ENCODE measurements around the gene CTU2.

Gene CTU2

DNA sequence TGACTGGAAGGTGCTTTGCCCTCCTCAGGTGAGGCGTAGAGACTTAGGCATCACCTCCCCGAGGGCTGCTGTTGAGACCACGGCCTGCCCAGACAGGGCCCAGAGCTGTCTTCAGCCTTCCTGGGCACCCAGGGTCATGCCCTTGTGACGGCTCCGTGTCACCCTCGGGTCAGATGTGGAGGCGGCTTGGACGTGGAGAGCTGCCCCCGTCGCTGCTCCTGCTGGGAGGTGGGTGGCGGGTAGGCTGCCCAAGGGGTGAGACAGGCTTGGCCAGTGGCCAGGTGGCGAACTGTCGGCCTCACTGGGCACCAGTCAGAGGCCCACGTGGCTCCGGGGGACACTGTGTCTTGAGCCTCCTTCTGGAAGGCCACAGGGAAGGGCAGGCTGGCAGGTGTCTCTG lies 11.1 kb upstream of the CTU2 start:
- Histone ChIP-seq H4K20me1 (ENCODE audit: control insufficient read depth, insufficient read depth, low read depth, low read length) (no peaks in the 10 kb centered on the region), H3K9me3 (ENCODE audit: control insufficient read depth, insufficient read depth, low read length) (no peaks in the 10 kb centered on the region), H3K79me2 (ENCODE audit: control insufficient read depth, low read length) (peaks cover 3% of the 10 kb centered on the region), H3K4me1 (ENCODE audit: control insufficient read depth, low read length) (peaks cover 13% of the 10 kb centered on the region), H3K27me3 (ENCODE audit: control insufficient read depth, low read length) (no peaks in the 10 kb centered on the region), H3K27ac (ENCODE audit: low read depth, low read length) (no peak overlapping the region), H3K36me3 (ENCODE audit: control insufficient read depth, low read length) (peaks cover 34% of the 10 kb centered on the region), H3F3A (ENCODE audit: control insufficient read depth, insufficient read depth) (no peaks in the 10 kb centered on the region), H3K4me3 (ENCODE audit: low read length) (no peak overlapping the region), H3K4me2 (ENCODE audit: low read length) (no peak overlapping the region), H3K9me2 (replicated peaks; ENCODE audit: control insufficient read depth, low read length) (no peaks in the 10 kb centered on the region)
- TF ChIP-seq EZH2phosphoT487 (IDR thresholded peaks at IDR 0.05; ENCODE audit: borderline replicate concordance, low read length), result no peak
- TF ChIP-seq, protein P1, sequence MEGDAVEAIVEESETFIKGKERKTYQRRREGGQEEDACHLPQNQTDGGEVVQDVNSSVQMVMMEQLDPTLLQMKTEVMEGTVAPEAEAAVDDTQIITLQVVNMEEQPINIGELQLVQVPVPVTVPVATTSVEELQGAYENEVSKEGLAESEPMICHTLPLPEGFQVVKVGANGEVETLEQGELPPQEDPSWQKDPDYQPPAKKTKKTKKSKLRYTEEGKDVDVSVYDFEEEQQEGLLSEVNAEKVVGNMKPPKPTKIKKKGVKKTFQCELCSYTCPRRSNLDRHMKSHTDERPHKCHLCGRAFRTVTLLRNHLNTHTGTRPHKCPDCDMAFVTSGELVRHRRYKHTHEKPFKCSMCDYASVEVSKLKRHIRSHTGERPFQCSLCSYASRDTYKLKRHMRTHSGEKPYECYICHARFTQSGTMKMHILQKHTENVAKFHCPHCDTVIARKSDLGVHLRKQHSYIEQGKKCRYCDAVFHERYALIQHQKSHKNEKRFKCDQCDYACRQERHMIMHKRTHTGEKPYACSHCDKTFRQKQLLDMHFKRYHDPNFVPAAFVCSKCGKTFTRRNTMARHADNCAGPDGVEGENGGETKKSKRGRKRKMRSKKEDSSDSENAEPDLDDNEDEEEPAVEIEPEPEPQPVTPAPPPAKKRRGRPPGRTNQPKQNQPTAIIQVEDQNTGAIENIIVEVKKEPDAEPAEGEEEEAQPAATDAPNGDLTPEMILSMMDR (IDR thresholded peaks at IDR 0.05; ENCODE audit: low read depth, low read length, poor library complexity, severe bottlenecking), result no peak

DNA sequence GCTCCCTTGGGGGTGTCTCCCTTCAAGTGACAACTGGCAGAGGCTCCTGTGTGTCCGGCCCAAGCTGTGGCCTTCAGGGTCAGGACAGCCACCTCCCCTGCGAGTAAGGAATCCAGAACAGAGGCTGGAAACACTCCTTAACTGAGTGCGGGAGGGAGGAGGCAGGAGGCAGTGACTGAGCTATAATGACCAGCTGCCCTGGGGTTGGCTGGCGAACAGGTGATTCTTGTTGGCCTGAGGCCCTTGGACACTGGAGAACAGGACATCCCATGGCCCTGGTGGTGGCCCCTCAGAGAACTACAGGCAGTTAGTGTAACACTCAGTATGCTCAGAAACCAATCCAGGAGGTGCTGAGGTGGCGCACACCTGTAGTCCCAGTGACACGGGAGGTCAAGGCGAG lies 10.6 kb upstream of the CTU2 start:
- Histone ChIP-seq H3K9me3 (ENCODE audit: control insufficient read depth, insufficient read depth, low read length) (no peaks in the 10 kb centered on the region), H3K36me3 (ENCODE audit: control insufficient read depth, low read length) (peaks cover 39% of the 10 kb centered on the region), H4K20me1 (ENCODE audit: control insufficient read depth, insufficient read depth, low read depth, low read length) (no peaks in the 10 kb centered on the region), H3K27me3 (ENCODE audit: control insufficient read depth, low read length) (no peaks in the 10 kb centered on the region), H3K79me2 (ENCODE audit: control insufficient read depth, low read length) (peaks cover 6% of the 10 kb centered on the region), H3K4me1 (ENCODE audit: control insufficient read depth, low read length) (peaks cover 19% of the 10 kb centered on the region), H3K27ac (ENCODE audit: low read depth, low read length) (no peak overlapping the region), H3K9me2 (replicated peaks; ENCODE audit: control insufficient read depth, low read length) (no peaks in the 10 kb centered on the region), H3F3A (ENCODE audit: control insufficient read depth, insufficient read depth) (no peaks in the 10 kb centered on the region), H3K4me3 (ENCODE audit: low read length) (no peak overlapping the region), H3K4me2 (ENCODE audit: low read length) (no peak overlapping the region)
- no peak for TF ChIP-seq EZH2phosphoT487 (IDR thresholded peaks at IDR 0.05; ENCODE audit: borderline replicate concordance, low read length)
- TF ChIP-seq, protein P1 (IDR thresholded peaks at IDR 0.05; ENCODE audit: low read depth, low read length, poor library complexity, severe bottlenecking), result no peak

DNA sequence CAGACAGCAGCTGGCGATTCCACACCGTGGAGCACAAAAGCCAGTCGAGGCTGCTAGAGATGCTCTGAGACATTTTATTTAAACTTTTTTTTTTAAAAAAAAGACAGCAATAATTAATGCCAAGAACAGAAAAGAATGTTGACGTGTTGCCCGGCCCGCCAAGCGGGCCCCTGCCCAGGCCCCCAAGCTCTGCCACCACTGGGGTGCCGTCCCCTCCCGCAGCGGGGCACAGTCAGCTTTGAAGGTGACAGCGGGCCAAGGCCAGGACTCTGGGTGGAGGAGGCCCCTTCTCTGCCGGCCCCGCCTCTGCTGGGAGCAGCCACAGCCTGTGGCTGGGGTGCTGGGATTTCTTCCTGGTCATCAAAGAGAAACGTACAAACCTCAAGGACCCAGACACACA lies 9.9 kb upstream of the CTU2 start:
- Histone ChIP-seq H3K4me1 (ENCODE audit: control insufficient read depth, low read length) (peaks cover 25% of the 10 kb centered on the region), H3F3A (ENCODE audit: control insufficient read depth, insufficient read depth) (no peaks in the 10 kb centered on the region), H3K9me3 (ENCODE audit: control insufficient read depth, insufficient read depth, low read length) (no peaks in the 10 kb centered on the region), H3K27me3 (ENCODE audit: control insufficient read depth, low read length) (no peaks in the 10 kb centered on the region), H3K9me2 (replicated peaks; ENCODE audit: control insufficient read depth, low read length) (no peaks in the 10 kb centered on the region), H3K4me3 (ENCODE audit: low read length) (no peak overlapping the region), H3K36me3 (ENCODE audit: control insufficient read depth, low read length) (peaks cover 39% of the 10 kb centered on the region), H4K20me1 (ENCODE audit: control insufficient read depth, insufficient read depth, low read depth, low read length) (no peaks in the 10 kb centered on the region), H3K27ac (ENCODE audit: low read depth, low read length) (no peak overlapping the region), H3K4me2 (ENCODE audit: low read length) (no peak overlapping the region), H3K79me2 (ENCODE audit: control insufficient read depth, low read length) (peaks cover 10% of the 10 kb centered on the region)
- no peak for TF ChIP-seq EZH2phosphoT487 (IDR thresholded peaks at IDR 0.05; ENCODE audit: borderline replicate concordance, low read length)
- TF ChIP-seq, protein P1 (IDR thresholded peaks at IDR 0.05; ENCODE audit: low read depth, low read length, poor library complexity, severe bottlenecking), result no peak
